ENCODE data around the gene TPCN1. TPM values are rescaled to one million over a fixed set of nuclear protein-coding genes. Genes with fewer than 3 reads are reported as not detected.

The TPCN1 gene
- total and polyA plus RNA-seq, 2 of the 13 experiments (the other 11 are each of a cell fraction or from before 2014, with no cell fraction given) = 8.0 to 26.8 TPM

DNA sequence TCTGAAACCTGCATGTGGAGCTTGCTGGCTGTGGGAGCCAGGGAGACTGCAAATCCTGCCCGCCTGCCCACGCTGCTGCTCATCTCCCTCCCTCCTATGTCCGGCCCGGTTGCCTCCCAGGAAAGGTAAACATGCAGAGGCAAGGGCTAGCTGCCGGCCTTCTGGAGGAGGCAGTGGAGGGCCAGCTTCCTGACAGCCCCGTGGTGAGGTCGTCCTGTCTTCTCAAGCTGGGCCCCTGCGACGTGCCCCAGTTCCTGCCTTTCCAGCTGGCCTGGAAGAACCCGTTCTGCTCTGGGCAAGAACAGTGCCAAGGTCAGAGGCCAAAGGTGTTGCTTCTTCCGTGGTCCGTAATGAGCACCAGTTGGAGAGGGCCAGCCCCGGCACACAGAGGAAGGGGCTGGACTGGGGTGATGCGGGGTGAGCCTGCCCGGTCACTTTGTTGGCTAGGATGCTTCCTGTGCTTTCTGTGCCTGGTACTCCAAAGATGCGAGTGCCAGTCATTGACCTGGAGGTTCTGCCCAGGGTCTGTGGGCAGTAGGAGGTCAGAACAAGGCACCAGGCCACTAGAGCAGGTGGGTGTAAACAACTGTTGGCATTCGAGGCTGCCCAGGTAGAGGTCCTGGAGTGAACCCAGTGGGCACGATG is 25.3 kb downstream of the TPCN1 start (continued):
- TF ChIP-seq ZNF770 (CRISPR knock-in tag; IDR thresholded peaks at IDR 0.05) (peak; percentile 78), ZNF431 (CRISPR knock-in tag; IDR thresholded peaks at IDR 0.05; ENCODE audit: borderline replicate concordance, low read depth) (no peak), CEBPG (CRISPR knock-in tag; IDR thresholded peaks at IDR 0.05) (peak; percentile 14; the same call in 1 of the 2 replicates), BRD4 (CRISPR knock-in tag; IDR thresholded peaks at IDR 0.05) (no peak), DPF2 (CRISPR knock-in tag; IDR thresholded peaks at IDR 0.05; ENCODE audit: borderline replicate concordance, low read depth) (0 out of 2 replicates have a peak, but pooled peaks have one; percentile 12), ADNP (CRISPR knock-in tag; IDR thresholded peaks at IDR 0.05) (no peak), ZFY (CRISPR knock-in tag; IDR thresholded peaks at IDR 0.05) (peak; percentile 22; the same call in 1 of the 2 replicates), ARID4A (CRISPR knock-in tag; IDR thresholded peaks at IDR 0.05; ENCODE audit: borderline replicate concordance) (no peak; the same call in 1 of the 2 replicates), AGO2 (optimal IDR thresholded peaks at IDR 0.05; ENCODE audit: low read depth, low read length) (no peak), ZNF30 (CRISPR knock-in tag; IDR thresholded peaks at IDR 0.05) (no peak), TCF7L2 (IDR thresholded peaks at IDR 0.05; ENCODE audit: low read depth, low read length) (no peak), DMAP1 (CRISPR knock-in tag; IDR thresholded peaks at IDR 0.05) (no peak)
- TF ChIP-seq, protein P1, sequence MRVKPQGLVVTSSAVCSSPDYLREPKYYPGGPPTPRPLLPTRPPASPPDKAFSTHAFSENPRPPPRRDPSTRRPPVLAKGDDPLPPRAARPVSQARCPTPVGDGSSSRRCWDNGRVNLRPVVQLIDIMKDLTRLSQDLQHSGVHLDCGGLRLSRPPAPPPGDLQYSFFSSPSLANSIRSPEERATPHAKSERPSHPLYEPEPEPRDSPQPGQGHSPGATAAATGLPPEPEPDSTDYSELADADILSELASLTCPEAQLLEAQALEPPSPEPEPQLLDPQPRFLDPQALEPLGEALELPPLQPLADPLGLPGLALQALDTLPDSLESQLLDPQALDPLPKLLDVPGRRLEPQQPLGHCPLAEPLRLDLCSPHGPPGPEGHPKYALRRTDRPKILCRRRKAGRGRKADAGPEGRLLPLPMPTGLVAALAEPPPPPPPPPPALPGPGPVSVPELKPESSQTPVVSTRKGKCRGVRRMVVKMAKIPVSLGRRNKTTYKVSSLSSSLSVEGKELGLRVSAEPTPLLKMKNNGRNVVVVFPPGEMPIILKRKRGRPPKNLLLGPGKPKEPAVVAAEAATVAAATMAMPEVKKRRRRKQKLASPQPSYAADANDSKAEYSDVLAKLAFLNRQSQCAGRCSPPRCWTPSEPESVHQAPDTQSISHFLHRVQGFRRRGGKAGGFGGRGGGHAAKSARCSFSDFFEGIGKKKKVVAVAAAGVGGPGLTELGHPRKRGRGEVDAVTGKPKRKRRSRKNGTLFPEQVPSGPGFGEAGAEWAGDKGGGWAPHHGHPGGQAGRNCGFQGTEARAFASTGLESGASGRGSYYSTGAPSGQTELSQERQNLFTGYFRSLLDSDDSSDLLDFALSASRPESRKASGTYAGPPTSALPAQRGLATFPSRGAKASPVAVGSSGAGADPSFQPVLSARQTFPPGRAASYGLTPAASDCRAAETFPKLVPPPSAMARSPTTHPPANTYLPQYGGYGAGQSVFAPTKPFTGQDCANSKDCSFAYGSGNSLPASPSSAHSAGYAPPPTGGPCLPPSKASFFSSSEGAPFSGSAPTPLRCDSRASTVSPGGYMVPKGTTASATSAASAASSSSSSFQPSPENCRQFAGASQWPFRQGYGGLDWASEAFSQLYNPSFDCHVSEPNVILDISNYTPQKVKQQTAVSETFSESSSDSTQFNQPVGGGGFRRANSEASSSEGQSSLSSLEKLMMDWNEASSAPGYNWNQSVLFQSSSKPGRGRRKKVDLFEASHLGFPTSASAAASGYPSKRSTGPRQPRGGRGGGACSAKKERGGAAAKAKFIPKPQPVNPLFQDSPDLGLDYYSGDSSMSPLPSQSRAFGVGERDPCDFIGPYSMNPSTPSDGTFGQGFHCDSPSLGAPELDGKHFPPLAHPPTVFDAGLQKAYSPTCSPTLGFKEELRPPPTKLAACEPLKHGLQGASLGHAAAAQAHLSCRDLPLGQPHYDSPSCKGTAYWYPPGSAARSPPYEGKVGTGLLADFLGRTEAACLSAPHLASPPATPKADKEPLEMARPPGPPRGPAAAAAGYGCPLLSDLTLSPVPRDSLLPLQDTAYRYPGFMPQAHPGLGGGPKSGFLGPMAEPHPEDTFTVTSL (CRISPR knock-in tag; IDR thresholded peaks at IDR 0.05; ENCODE audit: borderline replicate concordance) = no peak
- TF ChIP-seq, protein P2, sequence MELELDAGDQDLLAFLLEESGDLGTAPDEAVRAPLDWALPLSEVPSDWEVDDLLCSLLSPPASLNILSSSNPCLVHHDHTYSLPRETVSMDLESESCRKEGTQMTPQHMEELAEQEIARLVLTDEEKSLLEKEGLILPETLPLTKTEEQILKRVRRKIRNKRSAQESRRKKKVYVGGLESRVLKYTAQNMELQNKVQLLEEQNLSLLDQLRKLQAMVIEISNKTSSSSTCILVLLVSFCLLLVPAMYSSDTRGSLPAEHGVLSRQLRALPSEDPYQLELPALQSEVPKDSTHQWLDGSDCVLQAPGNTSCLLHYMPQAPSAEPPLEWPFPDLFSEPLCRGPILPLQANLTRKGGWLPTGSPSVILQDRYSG (CRISPR knock-in tag; IDR thresholded peaks at IDR 0.05) = no peak
- TF ChIP-seq, protein P3, sequence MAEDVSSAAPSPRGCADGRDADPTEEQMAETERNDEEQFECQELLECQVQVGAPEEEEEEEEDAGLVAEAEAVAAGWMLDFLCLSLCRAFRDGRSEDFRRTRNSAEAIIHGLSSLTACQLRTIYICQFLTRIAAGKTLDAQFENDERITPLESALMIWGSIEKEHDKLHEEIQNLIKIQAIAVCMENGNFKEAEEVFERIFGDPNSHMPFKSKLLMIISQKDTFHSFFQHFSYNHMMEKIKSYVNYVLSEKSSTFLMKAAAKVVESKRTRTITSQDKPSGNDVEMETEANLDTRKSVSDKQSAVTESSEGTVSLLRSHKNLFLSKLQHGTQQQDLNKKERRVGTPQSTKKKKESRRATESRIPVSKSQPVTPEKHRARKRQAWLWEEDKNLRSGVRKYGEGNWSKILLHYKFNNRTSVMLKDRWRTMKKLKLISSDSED (CRISPR knock-in tag; IDR thresholded peaks at IDR 0.05) = no peak
